NCI-H510A (cell line): ENCODE results near the gene LGALS3BP.

ENCODE experiments used
- DNase-seq: peaks from one replicate; lab custom pipeline; 2025; lab: John Stamatoyannopoulos, UW

Gene LGALS3BP

GRCh38 chr17:79014158-79014758 lies 34.5 kb upstream of the LGALS3BP start:
- DNase-seq = no peak

GRCh38 chr17:79012563-79013134 lies 32.9 kb upstream of the LGALS3BP start:
- no peak for DNase-seq

GRCh38 chr17:79011451-79012147 lies 31.9 kb upstream of the LGALS3BP start:
- no peak for DNase-seq

- no peak for DNase-seq
Measured at GRCh38 chr17:79010304-79010646, 30.6 kb upstream of the LGALS3BP start.

GRCh38 chr17:79009397-79010303 lies 29.9 kb upstream of the LGALS3BP start, which contains the start of gene CANT1:
Gene CANT1, minus strand, starts transcription at chr17:79009764. Its CDS starts 12,142 bp downstream, at chr17:78997622.
- DNase-seq = peak; percentile 62

- no peak for DNase-seq
Measured at GRCh38 chr17:79008666-79009387, 29.1 kb upstream of the LGALS3BP start.

GRCh38 chr17:79007504-79008381 lies 28.0 kb upstream of the LGALS3BP start:
- DNase-seq = no peak

- no peak for DNase-seq
Measured at GRCh38 chr17:79006794-79007503, 27.2 kb upstream of the LGALS3BP start.

- no peak for DNase-seq
Measured at GRCh38 chr17:79006046-79006445, 26.3 kb upstream of the LGALS3BP start.

GRCh38 chr17:79005063-79005861 lies 25.5 kb upstream of the LGALS3BP start:
- DNase-seq = peak; percentile 97

- no peak for DNase-seq
Measured at GRCh38 chr17:79003661-79004411, 24.1 kb upstream of the LGALS3BP start.

- no peak for DNase-seq
Measured at GRCh38 chr17:79002796-79003593, 23.3 kb upstream of the LGALS3BP start.

GRCh38 chr17:79002291-79002690 lies 22.6 kb upstream of the LGALS3BP start:
- DNase-seq = no peak

GRCh38 chr17:79001190-79002020 lies 21.7 kb upstream of the LGALS3BP start:
- DNase-seq = no peak

GRCh38 chr17:79000396-79001189 lies 20.9 kb upstream of the LGALS3BP start:
- DNase-seq = no peak

GRCh38 chr17:78999947-79000395 lies 20.2 kb upstream of the LGALS3BP start:
- DNase-seq = no peak
